HG03565 (cell line): ENCODE measurements around the gene TVP23A.
"Not testable (repeated sequence)": the region's sequence is repeated elsewhere in the genome, so short reads cannot be mapped to it uniquely, and the experiment has no call there.

Experiments
- ATAC-seq: cut with Tn5 transposase; IDR thresholded peaks from one replicate; pipeline ENCODE4 v1.9.1; 2021; ENCODE audit warnings: mild to moderate bottlenecking, moderate library complexity; ENCODE audit not compliant: unreplicated experiment

TVP23A gene

DNA sequence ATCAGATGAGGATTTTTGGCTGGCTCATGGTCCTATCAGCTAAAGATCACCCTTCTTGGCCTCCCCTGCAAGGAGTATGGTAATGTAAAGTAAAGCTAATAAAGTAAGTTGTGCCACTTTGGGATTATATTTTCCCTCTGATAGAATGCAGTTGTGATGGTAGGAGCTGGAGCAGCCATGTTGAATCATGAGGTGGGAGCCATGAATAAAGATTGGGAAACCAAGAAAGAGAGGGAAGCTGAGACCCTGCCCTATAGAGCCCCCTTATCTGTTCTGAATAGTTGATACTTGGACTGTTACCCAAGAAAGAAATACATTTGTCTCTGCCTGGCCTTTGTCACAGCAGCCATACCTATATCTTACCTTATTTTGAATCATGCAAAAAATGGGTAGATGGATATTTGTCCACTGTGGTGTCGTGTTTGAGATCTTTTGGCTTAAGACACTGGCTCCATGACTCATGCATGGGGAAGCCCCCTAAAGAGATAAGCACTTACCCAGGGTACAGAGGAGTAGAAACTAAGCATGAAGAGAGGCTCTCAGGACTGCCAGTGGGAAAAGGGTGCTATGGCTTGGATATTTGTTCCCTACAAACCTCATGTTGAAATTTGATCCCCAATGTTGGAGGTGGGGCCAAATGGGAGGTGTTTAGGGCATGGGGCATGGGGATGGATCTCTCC is 17.7 kb upstream of the TVP23A start:
- no peak for ATAC-seq

DNA sequence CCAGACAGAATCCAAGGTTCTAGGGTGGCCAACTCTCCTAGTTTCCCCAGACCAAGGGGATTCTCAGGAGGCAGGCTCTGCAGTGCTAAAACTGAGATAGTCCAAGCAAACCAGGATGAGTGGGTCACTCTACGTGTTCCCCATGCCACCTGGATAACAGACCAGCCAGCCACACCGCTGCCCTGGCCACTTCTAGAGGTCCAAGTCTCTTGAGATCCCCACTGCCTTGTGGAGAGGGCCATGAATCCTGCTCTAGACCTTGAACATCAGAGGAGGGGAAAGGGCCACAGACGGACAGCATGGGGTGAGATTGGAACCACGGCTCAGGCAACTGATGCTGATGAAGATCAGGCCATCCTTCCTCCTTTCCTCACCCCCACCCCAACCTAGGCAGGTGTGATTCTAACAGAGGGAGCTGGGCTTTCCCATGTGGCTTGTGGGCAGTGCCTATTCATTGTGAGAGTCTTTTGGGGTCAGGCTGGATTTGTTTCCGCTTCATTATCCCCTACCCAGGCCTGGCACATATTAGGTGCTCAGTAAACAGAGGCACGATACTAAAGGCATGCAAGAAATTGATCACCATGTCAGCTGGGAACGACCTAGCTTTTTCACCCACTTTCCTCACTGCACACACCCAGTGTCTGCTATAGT is 16.8 kb upstream of the TVP23A start:
- ATAC-seq: no peak

GRCh38 chr16:10834766-10835165 is 16.2 kb upstream of the TVP23A start:
- ATAC-seq: no peak

DNA sequence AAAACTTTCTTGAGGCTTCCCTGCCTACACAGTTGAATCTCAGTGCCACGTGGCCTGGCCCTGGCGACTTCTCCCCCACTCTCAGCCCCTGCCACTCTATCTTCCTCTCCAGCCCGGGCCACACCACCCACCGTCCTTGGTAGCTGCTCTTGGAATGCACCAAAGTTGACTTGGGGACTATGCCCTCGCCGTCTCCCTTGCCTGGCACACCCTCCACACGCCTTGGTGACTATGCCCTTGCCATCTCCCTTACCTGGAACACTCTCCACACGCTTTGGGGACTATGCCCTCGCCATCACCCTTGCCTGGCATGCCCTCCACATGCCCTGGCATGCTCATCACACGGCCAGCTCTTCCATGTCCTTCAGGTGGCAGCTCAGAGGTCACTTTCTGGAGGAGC is 15.5 kb upstream of the TVP23A start:
- ATAC-seq: no peak

DNA sequence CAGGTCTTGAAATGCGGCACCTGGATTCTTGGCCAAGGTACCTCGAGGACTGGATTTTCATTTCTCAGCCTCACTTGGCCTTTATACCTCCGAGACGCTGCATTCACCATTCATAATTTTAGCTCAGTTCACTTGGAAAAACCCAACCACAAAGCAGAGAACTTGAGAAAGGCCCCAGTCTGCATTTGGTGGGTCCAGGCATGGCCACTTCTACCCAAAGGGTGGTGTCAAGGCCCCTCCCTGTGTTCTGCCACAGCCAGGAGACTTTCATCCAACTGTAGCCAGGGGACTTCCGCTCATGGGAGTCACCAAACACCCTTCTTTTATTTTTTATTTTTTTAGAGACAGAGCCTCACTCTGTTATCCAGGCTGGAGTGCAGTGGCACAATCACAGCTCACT is 14.7 kb upstream of the TVP23A start:
- ATAC-seq: no peak

DNA sequence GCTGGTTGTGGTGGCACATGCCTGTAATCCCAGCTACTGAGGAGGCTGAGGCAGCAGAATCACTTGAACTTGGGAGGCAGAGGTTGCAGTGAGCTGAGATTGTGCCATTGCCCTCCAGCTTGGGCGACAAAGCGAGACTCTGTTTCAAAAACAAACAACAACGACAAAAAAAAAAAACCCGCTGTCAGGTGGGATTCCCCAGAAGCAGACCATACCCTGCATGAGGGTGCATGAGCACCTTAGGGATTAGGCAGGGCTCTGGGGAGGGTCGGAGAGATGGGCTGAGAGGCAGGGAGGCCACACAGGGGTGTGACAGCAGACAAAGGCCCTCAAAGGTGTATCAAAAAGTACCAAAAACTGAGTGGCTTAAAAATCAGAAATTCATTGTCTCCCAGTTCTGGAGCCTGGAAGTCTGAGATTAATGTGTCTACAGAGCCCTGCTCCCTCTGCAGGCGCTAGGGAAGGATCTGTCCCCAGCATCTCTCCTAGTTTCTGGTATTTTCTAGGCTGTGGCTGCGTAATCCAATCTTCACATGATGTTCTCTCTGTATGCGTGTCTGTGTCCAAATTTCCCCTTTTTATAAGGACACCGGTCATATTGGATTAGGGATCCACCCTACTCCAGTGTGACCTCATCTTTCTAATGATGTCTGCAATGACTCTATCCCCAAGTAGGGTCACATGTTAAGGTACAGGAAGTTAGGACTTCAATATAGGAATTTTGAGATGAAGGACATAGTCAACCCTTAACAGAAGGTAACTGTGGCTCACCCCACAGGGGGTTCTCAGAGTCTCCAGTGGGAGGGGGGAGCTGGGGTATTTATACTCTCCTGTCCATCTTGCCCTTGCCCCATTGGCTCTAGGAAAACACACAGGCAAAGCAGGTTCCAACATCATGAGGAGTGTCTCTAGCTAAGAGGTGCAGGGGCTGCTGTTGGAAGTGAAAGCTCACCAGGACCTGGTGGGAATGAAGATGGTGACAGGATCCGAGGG is 13.6 kb upstream of the TVP23A start:
- no peak for ATAC-seq

- ATAC-seq: not testable (repeated sequence)
These were observed 11.6 kb upstream of the TVP23A start for GRCh38 chr16:10830240-10830639.

GRCh38 chr16:10829390-10830098 is 10.9 kb upstream of the TVP23A start:
- not testable (repeated sequence) for ATAC-seq

- ATAC-seq: no peak
These were observed 10.3 kb upstream of the TVP23A start for GRCh38 chr16:10828851-10829366.

- ATAC-seq: no peak
These were observed 9.2 kb upstream of the TVP23A start for GRCh38 chr16:10827691-10828341.

GRCh38 chr16:10824111-10824893 is 5.7 kb upstream of the TVP23A start:
- no peak for ATAC-seq

GRCh38 chr16:10822702-10823101 is 4.1 kb upstream of the TVP23A start:
- no peak for ATAC-seq

DNA sequence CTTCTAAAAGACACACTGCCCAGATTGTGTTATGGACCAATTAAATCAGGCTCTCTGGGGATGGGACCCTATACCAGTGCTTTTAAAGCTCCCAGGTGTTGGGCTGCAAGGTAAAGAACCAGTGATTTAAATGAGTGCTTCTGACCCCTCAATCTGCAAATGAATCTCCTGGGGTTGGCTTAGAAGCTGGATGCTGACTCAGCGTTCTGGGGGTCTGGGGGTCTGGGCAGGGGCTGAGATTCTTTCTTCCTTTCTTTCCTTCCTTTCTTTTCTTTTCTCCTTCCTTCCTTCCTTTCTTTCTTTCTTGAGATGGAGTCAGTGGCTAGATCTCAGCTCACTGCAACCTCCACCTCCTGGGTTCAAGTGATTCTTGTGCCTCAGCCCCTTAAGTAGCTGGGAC is 2.0 kb upstream of the TVP23A start:
- ATAC-seq: no peak

- ATAC-seq: no peak
These were observed 1.1 kb downstream of the TVP23A start for GRCh38 chr16:10817514-10817913.

GRCh38 chr16:10813099-10813455 is 5.5 kb downstream of the TVP23A start:
- no peak for ATAC-seq

GRCh38 chr16:10812312-10813098 is 6.1 kb downstream of the TVP23A start:
- ATAC-seq: peak; percentile 67

DNA sequence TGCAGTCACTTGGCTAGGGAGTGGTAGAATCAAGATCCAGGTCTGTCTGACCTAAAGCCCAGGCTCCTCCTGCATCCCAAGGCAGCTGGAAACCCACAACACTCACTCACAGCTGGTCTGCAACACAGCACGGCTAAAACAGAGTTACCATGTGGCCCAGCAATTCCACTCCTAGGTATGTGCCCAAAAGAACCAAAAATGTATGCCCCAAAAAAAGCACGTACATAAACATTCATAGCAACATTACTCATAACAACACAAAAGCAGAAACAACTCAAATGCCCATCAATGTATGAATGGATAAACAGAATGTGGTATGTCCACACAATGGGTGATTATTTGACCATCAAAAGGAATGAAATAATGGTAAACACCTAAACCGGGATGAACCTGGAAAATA is 8.9 kb downstream of the TVP23A start:
- ATAC-seq: no peak

DNA sequence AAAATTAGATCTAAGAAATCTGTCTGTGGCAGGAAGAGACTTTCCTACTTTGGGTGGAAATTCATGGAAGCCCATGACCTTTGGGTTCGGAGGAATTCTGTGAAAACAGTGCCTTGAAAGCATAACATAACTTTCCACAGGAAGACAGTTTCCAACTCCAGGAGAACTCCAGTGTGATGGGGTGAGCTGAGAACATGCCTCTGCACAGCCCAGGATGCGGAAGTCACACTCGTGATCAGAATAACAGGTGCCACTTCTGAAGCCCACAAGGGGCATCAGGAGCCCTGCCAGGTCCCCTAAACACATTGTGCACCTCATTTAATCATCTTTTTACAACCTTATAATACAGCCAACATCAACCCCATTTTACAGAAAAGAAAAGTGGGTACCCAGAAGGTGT is 9.7 kb downstream of the TVP23A start:
- ATAC-seq: no peak

DNA sequence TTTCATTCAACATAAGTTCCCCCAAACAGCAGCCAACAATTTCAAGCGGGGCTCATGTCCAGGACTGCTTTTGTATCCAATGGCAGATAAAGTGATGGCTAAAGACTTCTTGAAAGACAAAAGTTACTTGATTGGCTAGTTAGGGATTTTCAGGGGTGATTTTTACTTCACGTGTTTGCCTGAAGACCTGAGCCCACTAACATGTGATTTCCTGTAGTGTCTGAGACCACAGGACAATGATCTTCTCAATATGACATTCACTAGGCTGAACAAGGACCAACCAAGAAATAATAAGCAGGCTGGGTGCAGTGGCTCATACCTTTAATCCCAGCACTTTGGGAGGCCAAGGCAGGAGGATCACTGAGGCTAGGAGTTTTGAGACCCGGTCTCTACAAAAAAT is 10.4 kb downstream of the TVP23A start:
- ATAC-seq: no peak
